Measurements from ENCODE around the gene ZNF496.
"Not testable (repeated sequence)": the region's sequence is repeated elsewhere in the genome, so short reads cannot be mapped to it uniquely, and the experiment has no call there.

Gene ZNF496

GRCh38 chr1:247365023-247365422, 33.4 kb upstream of the ZNF496 start:
- ChIA-PET CTCF (interaction anchor here (4.4 kb wide), 1 partner anchor 8 kb away, joined by 25 read pairs; no protein-coding TSS in a partner anchor), POLR2A (no interaction called here)
- DNase-seq (ENCODE audit: extremely low spot score) = no peak
- TF ChIP-seq, protein P1, sequence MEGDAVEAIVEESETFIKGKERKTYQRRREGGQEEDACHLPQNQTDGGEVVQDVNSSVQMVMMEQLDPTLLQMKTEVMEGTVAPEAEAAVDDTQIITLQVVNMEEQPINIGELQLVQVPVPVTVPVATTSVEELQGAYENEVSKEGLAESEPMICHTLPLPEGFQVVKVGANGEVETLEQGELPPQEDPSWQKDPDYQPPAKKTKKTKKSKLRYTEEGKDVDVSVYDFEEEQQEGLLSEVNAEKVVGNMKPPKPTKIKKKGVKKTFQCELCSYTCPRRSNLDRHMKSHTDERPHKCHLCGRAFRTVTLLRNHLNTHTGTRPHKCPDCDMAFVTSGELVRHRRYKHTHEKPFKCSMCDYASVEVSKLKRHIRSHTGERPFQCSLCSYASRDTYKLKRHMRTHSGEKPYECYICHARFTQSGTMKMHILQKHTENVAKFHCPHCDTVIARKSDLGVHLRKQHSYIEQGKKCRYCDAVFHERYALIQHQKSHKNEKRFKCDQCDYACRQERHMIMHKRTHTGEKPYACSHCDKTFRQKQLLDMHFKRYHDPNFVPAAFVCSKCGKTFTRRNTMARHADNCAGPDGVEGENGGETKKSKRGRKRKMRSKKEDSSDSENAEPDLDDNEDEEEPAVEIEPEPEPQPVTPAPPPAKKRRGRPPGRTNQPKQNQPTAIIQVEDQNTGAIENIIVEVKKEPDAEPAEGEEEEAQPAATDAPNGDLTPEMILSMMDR (IDR thresholded peaks at IDR 0.05; ENCODE audit: control extremely low read depth, extremely low read depth, low read depth, missing control alignments) = no peak

- CTCF ChIA-PET = interaction anchor here (0.9 to 4.4 kb wide), 3 partner anchors 10 to 20 kb away, joined by 3 to 25 read pairs (median 6); no protein-coding TSS in a partner anchor
- DNase-seq (ENCODE audit: extremely low spot score); POLR2A ChIA-PET: not testable (repeated sequence)
These were observed 31.3 kb upstream of the ZNF496 start for GRCh38 chr1:247363000-247363399.

GRCh38 chr1:247362153-247362552, 30.5 kb upstream of the ZNF496 start:
- no peak for DNase-seq (ENCODE audit: extremely low spot score)
- TF ChIP-seq, protein P1 (IDR thresholded peaks at IDR 0.05; ENCODE audit: control extremely low read depth, extremely low read depth, low read depth, missing control alignments) = no peak
- ChIA-PET POLR2A (no interaction called here), CTCF (interaction anchor here (2.2 to 4.4 kb wide), 2 partner anchors 11 to 12 kb away, joined by 6 to 25 read pairs; no protein-coding TSS in a partner anchor)

DNA sequence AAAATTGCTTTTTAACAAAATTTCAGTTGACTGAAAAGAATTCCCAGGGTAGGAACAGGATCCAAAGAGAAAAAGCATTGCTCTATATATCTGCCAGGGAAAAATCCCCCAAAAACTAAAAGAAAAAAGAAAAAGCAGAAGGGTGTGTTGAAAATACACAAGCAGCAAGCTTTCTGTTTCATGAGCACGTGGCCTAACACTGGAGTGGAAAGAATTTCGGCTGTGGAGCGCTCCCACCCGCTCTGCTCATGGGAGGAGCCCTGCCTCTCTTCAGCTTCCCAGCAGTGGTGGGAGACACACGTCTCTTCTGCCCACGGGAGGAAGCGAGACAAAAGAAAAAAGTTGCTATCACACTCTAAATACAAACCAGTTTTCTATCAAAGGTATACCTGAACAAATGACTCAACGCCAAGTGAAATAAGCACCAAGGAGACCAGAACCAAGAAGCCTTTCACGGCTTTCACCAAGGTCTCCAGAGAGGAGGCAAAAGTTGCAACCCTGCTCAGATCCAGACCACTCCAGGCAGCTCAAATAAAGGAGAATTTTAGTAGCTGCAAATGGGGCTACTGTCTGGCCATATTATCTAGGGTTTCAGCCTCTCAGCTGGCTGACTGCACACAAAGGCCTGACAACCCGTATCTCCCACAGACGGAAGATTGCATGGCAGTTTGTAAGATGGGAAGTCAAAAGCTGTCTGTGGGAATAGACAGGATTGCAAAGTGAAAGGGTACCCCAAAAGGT, 29.5 kb upstream of the ZNF496 start:
- TF ChIP-seq, protein P1 (IDR thresholded peaks at IDR 0.05; ENCODE audit: control extremely low read depth, extremely low read depth, low read depth, missing control alignments) = no peak
- POLR2A ChIA-PET = no interaction called here
- CTCF ChIA-PET = interaction anchor here (2.2 to 4.4 kb wide), 2 partner anchors 11 to 12 kb away, joined by 6 to 25 read pairs; no protein-coding TSS in a partner anchor
- DNase-seq (ENCODE audit: extremely low spot score) = no peak

DNA sequence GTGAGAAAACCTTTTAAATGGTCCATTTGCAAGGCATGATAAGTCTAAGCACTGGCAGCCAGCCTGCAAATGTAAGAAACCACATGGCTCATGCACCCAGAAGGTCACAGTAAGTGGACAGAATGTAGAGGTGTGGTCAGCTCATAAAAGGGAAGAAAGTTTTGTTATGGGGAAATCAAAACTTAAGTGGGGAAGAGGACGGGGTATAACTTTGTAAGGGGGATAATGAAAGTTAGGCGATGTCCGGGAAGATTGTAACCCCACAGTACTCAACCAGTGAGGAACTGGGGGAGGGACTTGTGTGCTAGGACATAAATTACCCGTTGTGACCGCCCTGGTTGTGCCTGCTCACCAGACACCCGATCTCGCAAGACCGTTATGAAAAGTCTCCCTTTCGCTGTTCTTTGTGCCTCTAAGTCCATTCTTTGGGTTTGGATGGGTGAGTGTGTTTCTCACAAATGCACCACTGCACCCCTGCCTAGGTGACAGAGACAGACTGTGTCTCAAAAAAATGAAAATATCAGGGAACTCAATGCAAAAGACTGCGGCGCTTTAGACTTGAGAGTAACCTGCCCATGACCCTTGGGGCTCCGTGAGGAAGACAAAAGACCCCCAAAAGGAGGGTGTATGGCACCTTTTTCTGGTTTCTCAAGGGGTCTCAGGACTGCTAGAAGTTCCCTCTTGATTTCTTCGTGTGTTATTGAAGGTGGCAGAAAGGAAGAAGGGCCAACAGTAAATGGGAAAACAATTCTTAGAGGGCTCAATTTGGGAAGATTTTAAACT, 28.6 kb upstream of the ZNF496 start:
- ChIA-PET CTCF (interaction anchor here (1.5 to 4.4 kb wide), 4 partner anchors 10 to 30 kb away, joined by 6 to 25 read pairs (median 8); no protein-coding TSS in a partner anchor), POLR2A (no interaction called here)
- DNase-seq (ENCODE audit: extremely low spot score) = no peak

DNA sequence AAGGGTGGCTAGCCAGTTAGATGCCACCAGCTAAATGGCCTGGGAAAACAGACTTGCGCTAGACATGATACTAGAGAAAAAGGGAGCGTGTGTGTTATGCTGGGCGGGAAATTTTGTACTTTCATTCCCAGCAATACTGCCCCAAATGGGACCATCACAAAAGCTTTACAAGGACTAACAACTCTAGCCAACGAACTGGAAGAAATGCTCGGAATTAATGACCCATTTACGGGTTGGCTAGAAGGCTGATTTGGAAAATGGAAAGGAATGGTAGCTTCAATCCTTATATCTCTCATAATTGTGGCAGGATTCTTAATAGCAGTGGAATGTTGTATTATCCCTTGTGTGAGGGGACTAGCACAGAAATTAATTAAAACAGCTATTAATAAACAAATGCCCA, 27.9 kb upstream of the ZNF496 start:
- no peak for DNase-seq (ENCODE audit: extremely low spot score)
- CTCF ChIA-PET = interaction anchor here (1.5 to 1.6 kb wide), 2 partner anchors 13 to 31 kb away, joined by 6 to 9 read pairs; no protein-coding TSS in a partner anchor
- POLR2A ChIA-PET = no interaction called here
- TF ChIP-seq, protein P1 (IDR thresholded peaks at IDR 0.05; ENCODE audit: control extremely low read depth, extremely low read depth, low read depth, missing control alignments) = no peak

More for the DNA sequence above, 28.6 kb upstream of the ZNF496 start:
- TF ChIP-seq, protein P1 (IDR thresholded peaks at IDR 0.05; ENCODE audit: control extremely low read depth, extremely low read depth, low read depth, missing control alignments) = no peak
